HG03342 (cell line): Measurements from ENCODE around the gene CTAGE4.
"Not testable (repeated sequence)": the region's sequence is repeated elsewhere in the genome, so short reads cannot be mapped to it uniquely, and the experiment has no call there.

Experiments used
- ATAC-seq: cut with Tn5 transposase; IDR thresholded peaks from one replicate; pipeline ENCODE4 v1.9.1; 2021; ENCODE audit warnings: mild to moderate bottlenecking, moderate library complexity; ENCODE audit not compliant: unreplicated experiment

CTAGE4 gene

DNA sequence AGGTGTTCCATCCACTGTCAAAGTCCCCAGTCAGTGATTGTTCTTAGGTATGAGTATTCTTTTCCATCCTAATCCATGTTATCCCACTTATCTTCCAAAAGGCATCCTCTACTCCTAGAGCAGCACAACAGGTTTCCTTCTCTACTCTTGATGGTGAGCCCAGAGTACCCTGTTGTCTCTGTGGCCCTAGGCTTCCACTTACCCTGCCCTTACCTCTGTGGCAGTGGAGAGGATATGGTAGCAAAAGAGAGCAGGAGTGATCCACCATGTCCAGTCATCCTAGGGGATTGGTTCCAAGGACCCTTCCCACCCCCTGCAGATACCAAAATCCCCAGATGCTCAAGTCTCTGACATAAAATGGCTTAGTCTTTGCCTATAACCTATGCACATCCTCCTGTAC is 33.9 kb downstream of the CTAGE4 start:
- ATAC-seq = not testable (repeated sequence)

DNA sequence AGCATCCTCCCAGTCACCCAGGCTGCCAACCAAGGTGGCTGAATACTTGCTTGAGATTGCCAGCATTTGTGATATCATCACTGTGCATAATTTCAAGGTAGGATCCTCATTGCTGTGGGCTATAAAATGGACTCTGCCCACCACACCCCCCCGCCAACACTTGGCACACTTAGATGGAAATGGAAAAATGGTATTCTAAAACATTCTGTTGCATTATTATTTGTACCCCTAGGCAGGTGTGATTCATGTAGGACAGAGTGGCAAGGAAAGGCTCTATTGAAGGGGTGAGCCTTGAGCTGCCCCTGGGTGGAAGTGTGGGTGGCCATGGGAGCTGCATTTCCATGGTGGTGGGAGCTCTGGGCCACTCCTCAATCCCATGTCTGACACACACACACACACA is 35.3 kb downstream of the CTAGE4 start:
- ATAC-seq = not testable (repeated sequence)

DNA sequence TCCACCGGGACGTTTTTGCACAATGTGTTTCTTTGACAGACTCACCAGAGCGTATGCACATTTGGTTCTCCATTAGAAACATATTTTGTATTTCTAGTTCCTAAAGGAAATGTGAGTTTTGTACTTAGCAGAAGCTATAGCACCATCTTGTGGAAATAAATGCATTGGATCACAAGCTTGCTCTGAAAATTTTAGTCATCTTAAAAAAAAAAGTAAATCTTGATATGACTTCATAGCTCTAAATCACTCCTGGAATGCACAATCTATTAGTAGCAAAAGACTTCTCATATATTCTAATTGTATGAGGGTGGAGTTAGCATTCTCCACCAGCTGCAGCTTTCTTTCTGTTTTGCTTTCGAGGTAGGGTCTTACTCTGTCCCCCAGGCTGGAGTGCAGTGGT is 35.9 kb downstream of the CTAGE4 start:
- not testable (repeated sequence) for ATAC-seq

DNA sequence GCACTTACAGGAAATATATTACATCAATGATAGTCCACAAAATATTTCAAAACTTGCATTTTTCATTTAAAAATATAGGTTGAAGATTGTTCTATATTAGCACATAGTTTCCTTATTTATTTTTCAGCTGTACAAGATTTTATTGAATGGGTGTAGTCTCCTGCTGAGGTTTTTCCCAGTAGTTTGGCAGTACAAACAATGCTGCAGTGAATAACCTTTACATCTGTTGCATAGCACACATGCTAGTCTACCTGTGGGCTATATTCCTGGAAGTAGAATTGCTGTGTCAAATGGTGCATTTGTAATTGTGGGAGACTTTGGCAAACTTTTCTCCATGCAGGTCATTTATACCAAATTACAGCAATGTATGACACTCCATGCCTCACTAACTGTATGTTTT is 37.3 kb downstream of the CTAGE4 start:
- not testable (repeated sequence) for ATAC-seq

DNA sequence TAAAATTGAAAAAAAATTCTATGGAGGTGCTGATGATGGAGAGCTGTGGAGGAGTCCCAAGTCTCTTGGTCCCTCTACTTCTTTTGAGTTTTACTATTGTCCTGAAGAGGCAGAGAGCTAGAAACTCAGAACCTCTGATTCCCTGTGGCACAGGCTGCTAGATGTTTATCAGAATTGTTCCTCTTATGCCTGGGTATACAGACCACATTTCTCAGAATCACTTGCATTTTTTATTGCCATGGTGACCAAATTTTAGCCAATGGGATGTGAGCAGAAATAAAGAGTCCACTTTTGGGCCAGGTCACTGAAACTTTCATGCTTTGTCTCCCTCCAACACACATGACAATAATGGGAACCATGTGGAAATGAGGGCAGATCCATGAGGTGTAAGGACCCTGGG is 40.4 kb downstream of the CTAGE4 start:
- not testable (repeated sequence) for ATAC-seq

DNA sequence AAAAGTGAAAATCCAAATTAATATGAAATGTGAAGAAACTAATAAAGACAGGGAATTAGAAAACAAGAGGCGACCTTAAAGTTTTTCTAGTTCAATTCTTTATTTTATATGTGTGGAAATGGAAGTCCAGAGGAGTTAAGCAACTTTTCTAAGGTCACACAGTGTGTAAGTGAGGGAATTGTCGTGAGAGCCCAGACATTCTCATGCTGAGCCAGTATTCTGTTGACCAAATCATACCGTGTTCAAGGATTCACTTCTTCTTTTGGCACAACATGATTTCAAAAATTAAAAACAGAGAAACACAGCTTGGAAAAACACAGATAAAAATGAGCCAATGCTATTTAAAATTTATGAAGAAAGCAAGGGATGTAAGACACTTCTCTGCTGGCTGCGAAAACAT is 43.6 kb downstream of the CTAGE4 start:
- ATAC-seq = not testable (repeated sequence)

DNA sequence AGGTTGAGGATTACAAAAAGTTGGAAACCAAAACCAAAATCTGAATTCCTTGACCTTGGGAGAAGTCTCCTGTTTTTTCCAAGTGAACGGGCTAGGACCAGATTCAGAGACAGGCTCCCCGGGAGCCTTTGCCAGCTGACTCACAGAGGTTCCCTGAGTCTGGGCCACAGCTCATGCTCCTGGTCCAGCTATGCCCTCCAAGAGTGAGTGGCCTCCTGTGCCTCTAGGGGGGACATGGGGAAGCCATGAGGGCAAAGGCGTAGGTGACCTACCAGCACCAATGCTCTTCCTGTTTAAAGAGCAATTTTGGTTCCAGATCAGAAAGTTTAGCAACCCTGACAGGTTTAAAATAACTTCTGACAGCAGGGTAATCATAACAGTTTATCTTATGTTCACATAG is 45.5 kb downstream of the CTAGE4 start:
- ATAC-seq = not testable (repeated sequence)

DNA sequence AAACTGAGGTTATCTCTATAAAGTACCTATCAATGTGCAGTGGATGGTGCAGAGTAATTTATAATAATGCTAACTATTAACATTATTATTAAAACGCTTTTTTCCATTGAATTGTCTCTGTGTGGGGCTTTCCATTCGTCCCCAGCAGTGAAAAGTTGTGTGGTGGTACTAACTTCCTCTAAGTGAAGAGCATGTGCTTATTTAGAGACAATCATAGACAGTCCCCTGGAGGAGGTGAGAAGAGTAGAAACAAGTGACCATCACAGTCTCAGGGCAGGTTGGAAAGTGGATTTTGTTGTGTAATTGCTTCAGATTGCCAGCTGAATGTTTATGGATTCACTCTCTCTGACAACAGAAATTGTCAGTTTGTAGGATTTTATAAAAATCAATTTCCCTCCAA is 47.8 kb downstream of the CTAGE4 start:
- ATAC-seq = not testable (repeated sequence)

DNA sequence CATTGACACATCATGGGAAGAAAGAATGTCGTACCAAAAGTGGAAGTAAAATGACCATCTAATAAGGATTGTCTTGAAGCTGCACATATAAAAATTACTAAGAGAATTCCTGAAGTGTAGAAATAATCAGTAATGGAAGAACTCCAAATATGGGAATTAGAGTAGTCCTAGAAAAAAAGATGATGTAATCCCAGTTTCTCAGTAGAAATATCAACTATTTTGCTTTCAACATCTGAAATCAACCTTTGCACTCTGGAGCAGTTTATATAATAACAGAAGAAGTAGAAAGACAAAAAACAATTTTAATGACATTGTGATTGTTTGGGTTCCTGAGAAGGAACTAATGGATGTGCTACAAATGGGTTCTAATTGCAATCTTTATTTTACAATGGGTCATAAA is 49.8 kb downstream of the CTAGE4 start:
- ATAC-seq = not testable (repeated sequence)
